Measurements from ENCODE around the gene GOLM1.
A peak's percentile ranks its signal among the peaks of the same experiment; 100 is the strongest.

Gene GOLM1

DNA sequence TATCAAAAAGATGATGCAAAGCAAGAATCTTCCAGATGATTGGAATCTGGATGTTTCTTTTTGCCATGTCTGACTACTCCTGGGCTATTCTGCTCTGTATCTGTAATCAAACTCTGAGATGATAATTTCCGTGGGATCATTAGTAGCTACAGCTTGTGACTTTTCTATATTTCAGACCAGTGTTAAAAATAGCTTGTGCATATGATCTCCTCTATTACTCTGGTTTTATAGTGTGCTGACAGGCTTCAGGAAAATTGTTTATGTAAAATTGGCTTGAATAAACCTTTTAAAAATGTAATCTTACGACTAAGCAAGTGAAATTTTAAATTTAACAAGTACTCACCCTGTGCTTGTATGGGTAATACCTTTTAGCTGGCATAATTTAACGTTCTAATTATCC is 118.0 kb downstream of the GOLM1 start:
- DNase-seq (ENCODE audit: low read depth): no peak

DNA sequence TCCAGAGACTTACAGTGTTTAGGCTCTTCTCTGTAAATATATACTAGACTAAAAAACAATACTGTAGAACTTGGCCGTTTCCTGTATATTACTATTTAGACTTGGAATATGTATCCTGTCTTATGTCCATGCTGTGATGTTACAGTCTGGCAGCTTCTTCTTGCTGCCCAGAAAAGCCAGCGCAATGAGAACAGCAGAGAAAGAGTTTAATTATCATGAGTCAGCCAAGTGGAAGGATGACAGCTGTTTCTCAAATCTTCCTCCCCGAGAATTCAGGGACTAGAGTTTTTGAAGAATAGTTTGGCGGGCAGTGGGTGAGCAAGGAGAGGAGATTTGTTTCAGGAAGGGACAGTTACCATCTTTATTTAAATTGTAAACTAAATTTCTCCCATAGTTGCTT is 120.9 kb downstream of the GOLM1 start:
- DNase-seq (ENCODE audit: low read depth): peak; percentile 2

Data from stromal cell of bone marrow (primary cell).